IPS-NIHi7 (cell line): Measurements from ENCODE around the gene VAMP8.
"Not testable (repeated sequence)": the region's sequence is repeated elsewhere in the genome, so short reads cannot be mapped to it uniquely, and the experiment has no call there.

Experiments used
- DNase-seq: peaks from one replicate; pipeline ENCODE4 v3.0.0; 2012; ENCODE audit warnings: mixed read lengths; ENCODE audit errors: extremely low spot score

VAMP8 gene

DNA sequence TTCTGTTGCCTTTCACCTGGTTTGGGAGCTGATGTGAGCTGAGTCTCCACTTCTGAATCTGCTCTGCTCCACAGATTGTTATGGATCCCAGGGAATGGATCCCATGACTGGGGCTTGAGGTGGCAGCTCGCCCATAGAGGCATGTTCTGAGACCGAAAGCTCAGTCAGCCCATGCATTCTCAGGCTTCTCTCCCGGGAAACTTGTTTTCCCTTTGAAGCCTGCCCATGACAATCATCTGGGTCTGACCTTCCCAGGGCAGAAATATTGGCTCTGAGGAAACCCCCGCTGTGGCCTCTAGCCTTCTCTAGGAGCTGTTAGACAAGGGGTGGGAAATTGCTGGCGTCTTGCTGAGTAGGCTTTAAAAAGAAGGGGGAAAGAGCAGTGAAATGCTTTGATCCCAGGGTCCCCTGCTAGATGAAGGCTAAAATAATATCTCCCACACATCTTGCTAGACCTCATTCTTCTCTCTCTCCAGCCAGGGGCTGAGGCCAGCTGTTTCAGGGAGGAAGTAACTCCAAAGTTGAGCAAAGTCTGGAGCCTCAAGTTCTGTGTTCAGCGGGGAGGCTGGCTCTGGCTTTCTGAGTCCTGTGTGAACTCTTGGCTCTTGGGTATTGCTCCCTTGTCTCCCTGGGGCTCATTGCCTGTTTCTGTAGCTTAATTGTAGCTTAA, 2.0 kb downstream of the VAMP8 start:
- peak; percentile 52 for DNase-seq

DNA sequence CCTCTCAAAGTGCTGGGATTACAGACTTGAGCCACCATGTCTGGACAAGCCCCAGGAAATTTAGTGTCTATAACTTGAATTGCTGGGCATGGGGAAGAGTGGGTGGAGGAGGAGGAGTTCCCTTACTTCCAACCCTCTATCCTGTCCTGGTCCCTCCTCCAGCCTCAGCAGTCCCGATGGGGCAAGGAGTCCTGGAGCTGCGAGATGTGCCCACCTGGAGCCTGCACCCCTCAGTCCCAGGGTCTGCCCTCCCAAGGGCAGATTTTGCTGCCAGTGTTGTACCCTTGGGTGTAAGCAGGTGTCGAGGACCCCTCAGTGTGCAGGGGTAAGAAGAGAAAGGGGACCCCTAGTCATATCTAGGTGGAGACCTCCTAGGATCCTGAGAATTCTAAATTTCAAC, 2.8 kb downstream of the VAMP8 start:
- no peak for DNase-seq

DNA sequence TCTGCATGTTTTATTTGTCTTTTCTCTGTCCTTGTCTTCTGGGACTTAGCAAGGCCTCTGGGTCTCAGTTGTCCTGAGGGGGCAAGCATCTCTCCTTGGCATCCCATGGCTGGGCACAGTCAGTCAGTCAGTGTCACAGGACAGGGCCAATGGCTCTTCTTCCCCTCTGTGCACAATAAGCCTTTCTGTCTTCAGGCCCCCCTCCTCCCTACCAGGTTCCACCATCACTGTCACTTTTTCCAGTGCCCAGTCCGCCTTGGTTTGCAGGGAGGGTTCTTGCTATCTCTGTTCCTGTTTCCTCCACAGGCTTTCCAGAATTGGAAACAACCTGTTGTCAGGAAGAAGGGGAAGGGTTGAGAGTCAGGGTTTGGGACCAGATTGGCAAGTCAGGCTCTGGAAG, 5.1 kb downstream of the VAMP8 start:
- DNase-seq: no peak

DNA sequence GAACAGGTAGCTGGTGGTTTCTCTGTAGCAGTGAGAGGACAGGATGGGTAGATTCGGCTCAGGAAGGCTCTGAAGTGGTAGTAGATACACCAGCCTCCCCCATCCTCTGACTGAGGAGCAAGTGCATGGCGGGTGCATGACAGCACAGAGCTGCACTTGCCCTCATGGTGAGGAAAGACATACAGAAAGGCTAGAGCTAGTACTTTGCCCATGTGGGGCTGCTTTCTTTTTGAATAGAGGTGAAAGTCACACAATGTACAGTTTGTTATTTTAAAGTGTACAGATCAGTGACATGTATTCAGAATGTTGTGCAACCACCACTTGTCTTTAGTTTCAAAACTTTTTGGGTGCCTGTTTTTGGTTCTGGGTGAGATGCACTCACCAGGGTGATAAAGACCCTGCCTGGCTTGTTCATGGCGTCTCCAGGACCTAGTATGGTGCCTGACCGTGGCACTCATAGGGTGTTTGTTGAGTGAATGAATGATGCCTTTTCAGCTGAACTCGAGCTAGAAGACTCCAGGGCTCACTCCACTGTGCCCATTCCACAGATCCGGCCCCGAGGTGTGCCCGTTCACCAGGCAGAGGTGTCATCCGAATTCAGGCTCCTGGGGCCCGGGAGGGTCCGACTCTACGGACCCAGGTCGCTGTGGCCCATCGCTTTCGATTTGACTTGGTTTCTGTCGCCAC, 6.4 kb downstream of the VAMP8 start:
- DNase-seq: no peak

DNA sequence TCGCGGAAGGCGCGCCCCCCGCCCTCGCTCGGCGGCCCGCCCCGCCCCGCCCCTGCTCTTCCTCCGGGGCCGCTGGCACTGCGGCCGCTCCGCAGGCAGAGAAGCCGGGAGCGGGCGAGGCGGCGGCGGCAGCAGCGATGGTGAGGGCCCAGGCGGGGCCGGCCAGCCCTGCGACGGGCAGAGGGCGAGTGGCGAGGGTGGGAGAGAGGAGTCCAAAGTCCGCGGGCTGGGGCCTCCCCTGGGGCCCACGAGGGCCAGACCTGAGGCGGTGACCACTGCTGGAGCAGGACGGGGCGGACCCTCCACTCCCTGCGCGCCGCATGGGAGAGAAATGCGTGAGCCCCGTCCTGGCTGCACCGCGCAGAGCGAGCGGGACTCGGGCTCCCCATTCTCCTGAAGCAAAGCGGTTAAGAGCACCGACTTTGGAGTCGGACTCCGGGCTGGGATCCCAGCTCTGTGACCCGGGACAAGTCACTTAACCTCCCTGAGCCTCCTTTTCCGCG, 7.0 kb downstream of the VAMP8 start, which contains the start of gene VAMP5:
Gene VAMP5, plus strand, starts transcription at position 78 of the 503 bp plus-strand sequence. Its CDS starts 60 bp downstream, at position 138.
- DNase-seq: peak; percentile 41

DNA sequence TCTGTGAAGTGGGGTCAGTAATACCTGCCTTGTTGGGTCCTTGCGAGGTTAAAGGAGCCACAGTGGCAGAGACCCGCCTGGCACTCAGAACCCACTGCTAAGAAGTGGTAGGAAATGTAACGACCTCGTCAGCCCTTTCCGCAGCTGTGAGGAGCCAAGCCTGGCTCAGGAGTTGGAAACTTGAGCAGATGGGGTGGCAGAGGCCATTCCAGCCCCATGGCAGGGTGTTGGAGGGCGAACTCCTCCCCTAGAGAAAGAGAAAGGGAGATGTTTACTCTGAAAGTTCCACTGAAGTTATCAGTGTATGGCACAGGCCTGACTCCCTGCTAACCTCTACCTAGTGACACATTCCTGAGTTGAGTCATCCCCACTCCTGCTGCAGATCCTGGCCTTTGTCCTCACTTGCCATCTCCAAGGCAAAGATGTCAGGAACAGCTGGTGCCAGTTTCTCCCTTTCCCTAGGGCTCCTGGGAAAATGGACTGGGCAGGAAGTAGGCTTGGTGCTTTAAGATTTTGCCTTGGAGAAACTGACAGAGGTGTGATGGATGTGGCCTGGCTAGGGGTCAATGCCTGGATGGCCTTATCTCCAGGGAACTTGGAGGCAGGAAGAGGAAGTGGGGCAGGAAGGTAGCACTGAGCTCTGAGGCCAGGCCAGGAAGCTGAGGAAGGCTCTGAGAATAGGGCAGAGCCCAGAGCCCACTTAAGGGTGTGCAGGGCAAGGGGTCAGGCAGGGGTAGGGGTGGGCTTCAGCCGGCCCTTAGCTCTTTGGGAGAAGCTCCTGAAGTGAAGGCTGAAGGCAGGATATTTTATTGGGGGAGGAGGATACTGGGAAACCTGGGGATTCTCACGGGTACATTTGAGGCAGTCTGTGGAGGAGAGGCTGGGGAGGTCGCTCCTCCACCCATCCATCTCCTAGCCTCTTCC, 7.7 kb downstream of the VAMP8 start:
- peak; percentile 27 for DNase-seq

DNA sequence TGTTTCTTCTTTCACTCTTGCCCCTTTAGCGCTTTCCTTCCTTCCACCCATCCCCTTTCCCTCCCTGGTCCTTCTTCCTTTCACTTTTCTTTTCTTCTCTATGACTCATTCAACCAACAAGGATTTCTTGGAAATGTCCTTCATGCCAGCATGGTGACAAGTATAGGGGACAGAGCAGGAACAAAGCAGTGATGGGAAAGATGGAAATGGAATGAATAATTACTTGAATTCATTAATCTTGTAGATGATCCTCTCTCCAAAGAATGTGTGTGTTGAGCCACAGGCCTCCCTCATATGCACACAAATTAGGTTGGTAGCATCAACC, 8.4 kb downstream of the VAMP8 start:
- DNase-seq: no peak

DNA sequence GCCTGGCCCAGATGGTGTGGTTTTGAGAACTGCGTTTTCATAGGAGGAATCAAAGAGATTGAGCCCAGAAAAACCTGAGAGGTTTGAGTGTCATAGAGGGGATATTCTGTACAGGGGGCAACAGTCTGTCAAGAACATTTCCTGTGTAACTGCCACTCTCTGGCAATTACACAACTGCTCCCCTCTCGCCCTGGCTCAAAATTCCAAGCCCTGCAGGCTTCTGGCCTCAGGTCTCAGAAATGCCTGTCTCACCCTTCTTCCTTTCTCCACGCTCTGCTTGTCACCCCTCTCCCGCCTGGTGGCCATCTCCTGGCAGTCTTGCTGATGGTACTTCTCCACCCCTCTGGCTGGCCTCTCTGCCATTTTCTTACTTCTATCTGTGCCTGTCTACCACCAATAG, 10.8 kb downstream of the VAMP8 start:
- DNase-seq: no peak

DNA sequence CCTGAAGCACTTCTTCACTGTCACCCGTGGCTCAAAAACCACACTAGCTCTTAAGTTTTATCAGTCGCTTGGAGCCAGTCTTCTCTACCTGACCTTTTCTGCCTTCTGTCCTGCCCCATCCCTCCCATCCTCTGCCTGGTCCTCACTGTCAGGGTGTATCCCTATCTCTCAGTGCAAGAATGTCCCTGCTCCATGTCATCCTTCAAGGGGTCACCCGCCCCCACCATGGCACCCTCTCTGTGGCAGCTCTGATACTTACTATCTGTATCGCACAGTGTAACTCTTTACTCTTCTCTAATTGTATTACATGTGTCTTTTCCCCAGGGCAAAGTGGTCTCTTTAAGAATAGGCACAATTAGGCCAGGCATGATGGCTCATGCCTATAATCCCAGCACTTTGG, 11.3 kb downstream of the VAMP8 start:
- DNase-seq: no peak

DNA sequence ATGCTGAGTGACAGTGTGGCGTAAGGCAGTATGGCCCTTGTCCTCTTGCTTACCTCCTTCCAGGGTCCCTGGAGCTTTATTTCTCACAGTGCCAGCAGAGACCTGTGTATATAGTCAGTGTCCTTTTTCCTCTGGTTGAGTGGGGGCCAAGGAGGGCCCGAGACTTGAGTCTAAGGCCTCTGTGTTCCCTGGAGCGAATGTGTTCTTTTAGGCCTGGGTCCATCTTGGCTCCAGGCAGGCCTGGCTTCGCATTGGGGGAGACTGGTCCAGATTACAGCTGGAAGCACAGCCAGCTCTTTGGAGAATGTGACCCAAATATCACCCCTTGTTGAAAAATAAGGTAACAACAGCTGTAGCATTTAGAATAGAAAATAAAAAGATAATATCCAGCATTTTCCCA, 11.8 kb downstream of the VAMP8 start:
- DNase-seq: no peak

DNA sequence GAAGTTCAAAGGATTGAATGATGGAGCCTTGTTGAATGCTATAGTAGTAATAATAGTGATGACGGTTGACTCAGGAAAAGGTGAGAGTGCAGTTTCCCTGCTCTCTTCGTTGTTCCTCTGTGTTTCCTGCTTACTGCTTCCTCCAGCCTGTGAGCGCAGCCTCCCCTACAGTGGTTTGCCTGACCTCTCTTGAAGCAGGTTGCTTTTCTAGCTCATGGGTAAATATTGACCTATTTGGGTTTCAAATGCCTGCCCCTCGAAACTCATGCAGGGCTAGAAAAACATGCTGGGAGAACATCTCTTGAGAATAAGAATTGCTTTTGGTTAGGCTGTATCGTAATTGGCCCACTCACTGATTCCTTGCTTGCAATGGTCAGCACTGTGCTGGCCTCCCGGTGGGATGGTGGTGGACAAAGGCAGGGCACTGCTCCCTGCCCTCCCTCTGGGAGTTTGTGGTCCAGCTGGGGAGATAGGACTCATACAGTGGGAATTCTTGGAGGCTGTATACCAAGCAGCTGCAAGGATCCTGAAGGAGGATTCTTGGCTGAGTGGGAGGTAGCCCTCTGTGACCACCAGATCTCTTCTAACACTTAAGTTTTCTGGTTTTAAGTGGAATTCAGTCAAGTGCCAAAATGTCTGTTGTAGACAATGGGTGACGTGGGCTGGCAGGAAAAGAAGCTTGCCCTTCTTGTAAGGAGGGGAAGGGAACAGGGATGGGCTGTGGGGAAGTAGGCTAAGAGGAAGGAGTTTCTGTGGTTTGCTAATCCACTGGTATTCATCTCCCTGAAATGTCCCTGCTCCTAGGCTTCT, 12.8 kb downstream of the VAMP8 start:
- DNase-seq: no peak

DNA sequence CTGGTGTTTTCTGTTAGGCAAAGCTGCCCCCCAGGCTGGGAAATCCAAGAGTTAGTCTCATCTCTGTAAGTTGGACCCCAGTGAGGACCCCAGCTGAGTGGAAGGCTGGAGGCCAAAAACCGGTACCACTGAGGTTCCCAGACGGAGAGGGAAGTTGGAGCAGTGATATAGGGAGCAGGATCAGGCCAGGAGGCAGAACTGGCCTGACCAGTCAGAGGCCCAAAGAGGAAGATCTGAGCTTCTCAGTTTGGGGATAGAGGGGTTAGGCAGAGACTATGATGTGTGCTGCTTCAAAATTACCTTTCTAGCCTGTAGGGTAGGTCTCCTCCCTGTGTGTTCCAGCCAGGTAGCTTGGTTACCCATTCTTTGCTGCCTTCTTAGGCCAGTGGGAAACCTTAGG, 13.6 kb downstream of the VAMP8 start:
- no peak for DNase-seq

DNA sequence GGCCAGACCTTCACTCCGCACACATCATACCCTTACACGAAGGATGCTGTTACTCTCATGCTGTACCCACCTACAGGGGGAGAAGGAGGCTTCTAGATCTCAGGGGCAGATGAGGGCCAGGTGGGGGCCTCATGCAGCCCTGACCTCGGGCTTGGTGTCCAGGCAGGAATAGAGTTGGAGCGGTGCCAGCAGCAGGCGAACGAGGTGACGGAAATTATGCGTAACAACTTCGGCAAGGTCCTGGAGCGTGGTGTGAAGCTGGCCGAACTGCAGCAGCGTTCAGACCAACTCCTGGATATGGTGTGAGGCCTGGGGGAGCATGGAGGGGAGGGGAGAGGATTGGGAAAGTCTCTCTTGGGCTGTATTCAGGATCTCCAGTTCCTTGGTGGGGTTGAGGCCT, 14.2 kb downstream of the VAMP8 start:
- no peak for DNase-seq

DNA sequence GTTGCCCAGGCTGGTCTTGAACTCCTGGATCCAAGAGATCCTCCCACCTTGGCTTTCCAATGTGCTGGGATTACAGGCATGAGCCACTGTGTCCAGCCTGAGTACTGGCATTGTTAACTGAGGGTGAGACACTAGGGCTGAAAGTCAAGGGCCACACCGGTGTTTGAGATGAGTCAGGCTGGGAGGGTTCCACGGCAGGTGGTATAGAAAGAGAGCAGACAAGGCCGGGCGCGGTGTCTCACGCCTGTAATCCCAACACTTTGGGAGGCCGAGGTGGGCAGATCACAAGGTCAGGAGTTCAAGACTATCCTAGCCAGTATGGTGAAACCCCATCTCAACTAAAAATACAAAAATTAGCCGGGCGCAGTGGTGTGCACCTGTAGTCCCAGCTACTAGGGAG, 14.9 kb downstream of the VAMP8 start:
- not testable (repeated sequence) for DNase-seq

DNA sequence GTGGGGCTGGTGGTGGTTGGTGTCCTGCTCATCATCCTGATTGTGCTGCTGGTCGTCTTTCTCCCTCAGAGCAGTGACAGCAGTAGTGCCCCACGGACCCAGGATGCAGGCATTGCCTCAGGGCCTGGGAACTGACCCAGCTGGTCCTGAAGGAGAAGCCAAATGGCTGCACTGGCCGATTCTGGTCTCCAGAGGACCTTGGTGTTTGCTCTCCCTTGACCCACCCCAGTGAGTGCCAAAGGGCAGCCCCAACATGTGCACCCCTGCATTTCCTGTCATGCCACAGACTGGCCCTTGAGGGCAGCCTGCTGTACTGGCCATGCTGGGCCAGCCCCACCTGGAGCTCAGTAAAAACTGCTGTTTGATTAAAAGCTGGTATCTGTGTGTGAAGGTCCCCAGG, 15.6 kb downstream of the VAMP8 start:
- DNase-seq: no peak

DNA sequence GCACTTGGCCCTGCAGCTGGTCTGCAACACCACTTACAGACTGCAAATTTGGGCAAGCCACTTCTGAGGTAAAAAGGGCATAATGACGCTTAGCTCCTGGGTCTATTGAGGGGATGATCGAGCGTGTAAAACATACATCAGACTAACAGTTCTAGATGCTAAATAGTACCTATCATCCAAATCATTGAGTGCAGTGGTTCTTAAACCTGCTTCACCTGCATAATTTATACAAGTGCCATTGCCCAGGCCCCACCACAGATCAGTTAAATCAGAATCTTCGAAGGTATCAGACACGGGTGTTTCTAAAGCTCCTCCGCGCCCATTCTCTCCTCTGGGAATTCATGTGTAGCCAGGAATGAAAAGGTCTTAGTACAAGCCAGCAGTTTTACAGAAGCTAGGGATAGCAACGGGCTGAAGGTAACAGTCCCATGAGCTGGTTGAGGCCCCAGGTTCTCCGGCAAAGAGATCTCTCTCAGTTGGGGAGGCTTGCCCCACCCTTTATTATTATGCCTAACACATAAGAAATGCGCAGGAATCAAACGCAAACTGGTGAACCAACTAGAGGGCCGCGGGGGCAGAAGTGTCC, 17.4 kb downstream of the VAMP8 start:
- DNase-seq: no peak

DNA sequence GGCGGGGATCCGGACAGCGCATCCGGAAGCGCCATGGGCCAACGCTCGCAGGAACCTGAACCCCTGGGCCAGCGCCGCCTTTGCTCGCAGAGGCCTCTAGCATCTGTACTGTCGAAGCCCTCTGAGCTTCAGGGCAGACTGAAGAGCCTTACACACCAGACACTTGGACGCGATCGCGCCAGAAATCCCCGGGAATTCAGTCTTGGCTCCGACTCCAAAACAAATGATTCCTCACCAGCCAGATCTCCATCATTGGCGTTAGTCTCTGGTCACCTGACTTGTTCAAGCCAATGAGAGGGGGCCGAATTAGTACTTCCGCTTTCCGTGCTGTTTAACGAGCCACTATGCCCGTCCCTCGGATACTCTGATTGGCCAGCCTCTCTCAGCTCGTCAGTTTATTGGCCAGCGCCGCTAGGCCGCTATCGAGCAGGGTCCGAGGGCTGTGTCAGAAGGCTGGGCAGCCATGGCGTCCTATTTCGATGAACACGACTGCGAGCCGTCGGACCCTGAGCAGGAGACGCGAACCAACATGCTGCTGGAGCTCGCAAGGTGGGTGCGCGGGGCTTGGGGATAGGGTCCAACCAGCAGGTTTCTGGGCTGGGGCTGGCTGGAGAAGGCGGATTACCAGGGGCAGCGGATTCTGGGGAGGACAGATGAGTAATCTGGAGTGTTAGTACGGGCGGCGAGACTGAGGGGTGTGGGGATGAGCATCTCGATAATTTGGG, 18.1 kb downstream of the VAMP8 start, which contains the start of gene RNF181:
Gene RNF181, plus strand, starts transcription at position 445 of the 725 bp plus-strand sequence. Its CDS starts 19 bp downstream, at position 464.
- peak; percentile 97 for DNase-seq

DNA sequence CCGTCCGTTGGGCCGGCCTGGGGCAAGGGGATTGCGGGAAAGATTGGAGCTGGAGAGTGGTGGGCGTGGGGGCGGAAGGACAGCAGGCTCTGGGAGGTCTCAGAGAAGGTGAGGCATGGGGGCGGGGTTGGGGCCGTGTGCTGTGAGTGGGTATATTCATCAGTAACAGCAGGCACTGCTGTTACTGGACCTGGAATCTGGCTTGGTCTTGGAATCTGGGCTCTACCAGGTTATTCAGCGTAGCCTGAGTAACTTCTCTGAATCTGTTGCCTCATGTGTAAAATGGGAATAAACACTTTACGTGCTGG, 18.6 kb downstream of the VAMP8 start:
- DNase-seq: no peak

DNA sequence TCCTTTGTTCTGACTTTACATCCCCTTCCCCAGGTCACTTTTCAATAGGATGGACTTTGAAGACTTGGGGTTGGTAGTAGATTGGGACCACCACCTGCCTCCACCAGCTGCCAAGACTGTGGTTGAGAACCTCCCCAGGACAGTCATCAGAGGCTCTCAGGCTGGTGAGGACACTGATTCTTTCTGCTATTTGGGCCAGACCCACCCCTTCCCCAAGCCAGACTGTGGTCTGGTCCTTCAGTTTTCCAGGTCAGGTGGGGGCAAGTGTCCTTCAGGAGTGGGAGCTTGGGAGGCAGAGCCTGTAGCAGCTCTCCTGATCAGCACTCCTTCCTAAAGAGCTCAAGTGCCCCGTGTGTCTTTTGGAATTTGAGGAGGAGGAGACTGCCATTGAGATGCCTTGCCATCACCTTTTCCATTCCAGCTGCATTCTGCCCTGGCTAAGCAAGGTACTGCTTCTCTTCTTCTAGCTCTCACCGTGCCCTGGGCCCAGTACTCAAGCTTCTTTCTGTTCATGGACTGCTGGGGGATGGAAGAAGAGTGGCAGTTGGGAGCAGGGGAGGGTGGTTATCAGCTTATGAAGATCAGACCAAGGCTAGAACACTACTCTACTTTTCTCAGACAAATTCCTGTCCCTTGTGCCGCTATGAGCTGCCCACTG, 19.2 kb downstream of the VAMP8 start:
- DNase-seq: no peak

DNA sequence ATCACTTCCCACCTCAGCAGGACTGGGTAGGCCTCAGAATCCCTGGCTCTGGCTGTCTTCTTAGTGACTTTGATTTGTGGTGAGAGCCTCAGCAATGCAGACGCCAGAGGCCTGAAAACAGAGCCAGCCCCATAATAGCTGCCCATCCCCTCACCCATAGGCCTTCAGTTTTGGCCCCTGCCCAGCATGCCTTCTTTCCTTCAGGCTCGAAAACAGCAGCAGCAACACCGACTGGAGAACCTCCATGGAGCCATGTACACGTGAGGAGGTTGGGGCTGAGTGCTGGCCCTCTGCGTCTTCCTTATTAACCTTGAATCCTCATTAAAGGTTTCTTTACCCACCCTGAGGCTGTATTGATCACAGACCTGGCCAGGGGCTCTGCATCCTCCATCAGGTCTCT, 19.9 kb downstream of the VAMP8 start:
- no peak for DNase-seq
